Stomach (tissue), 9 donors: ENCODE results near the gene MIS18A. TPM values are rescaled to one million over a fixed set of nuclear protein-coding genes. Genes with fewer than 3 reads are reported as not detected.

Experiments
- DNase-seq, 2 donors: peaks; one replicate each; pipeline versions ENCODE4 v3.0.0 to v3.0.0-alpha.2; 2013 to 2019
- H3K27ac ChIP-seq, 5 donors: fragments of 200-600 bp in 4 of 5; sonication (generic) in 4 of 5; one replicate each; pipeline ENCODE4 v1.5.1; 2013 to 2019; ENCODE audit warnings: mild to moderate bottlenecking in 1 of 5, moderate library complexity in 1 of 5
- H3K27me3 ChIP-seq, 3 donors: fragments of 200-600 bp; sonication (generic); one replicate each; pipeline ENCODE4 v1.5.1; 2017 to 2019; ENCODE audit warnings: mixed run types in 1 of 3
- H3K36me3 ChIP-seq, 4 donors: fragments of 200-600 bp; sonication (generic); 1 replicate in 3 of 4; 2 replicates in 1 of 4; pipeline ENCODE4 v1.5.1; 2016 to 2019
- H3K4me1 ChIP-seq, 4 donors: fragments of 200-600 bp; sonication (generic); one replicate each; pipeline ENCODE4 v1.5.1; 2016 to 2019
- H3K4me3 ChIP-seq, 4 donors: fragments of 200-600 bp; sonication (generic) in 3 of 4; one replicate each; pipeline ENCODE4 v1.5.1; 2016 to 2019; ENCODE audit warnings: mild to moderate bottlenecking in 1 of 4
- H3K9me3 ChIP-seq, 4 donors: fragments of 200-600 bp; sonication (generic); one replicate each; pipeline ENCODE4 v1.5.1; 2016 to 2019
- CTCF ChIP-seq, 7 experiments: fragments of 450-650 bp in 4 of 7; fragments of 200-600 bp in 3 of 7; sonication (generic) in 3 of 7; IDR thresholded peaks; one replicate each; pipeline ENCODE4 v1.5.1; 2016 to 2019; ENCODE audit warnings: antibody characterized with exemption in 7 of 7, control low read depth in 2 of 7, mild to moderate bottlenecking in 1 of 7
- EP300 ChIP-seq: sonication (generic); formaldehyde crosslinking; IDR thresholded peaks from one replicate; pipeline ENCODE4 v1.6.1; 2017; ENCODE audit warnings: antibody characterized with exemption
- POLR2A ChIP-seq, 4 donors: fragments of 450-650 bp; IDR thresholded peaks; one replicate each; pipeline ENCODE4 v1.6.1; 2016; ENCODE audit warnings: antibody characterized with exemption in 4 of 4, control low read depth in 2 of 4, mild to moderate bottlenecking in 1 of 4, moderate library complexity in 1 of 4
- POLR2AphosphoS5 ChIP-seq, 3 donors: sonication (generic); formaldehyde crosslinking; IDR thresholded peaks; one replicate each; pipeline ENCODE4 v1.6.1; 2016; ENCODE audit warnings: antibody characterized with exemption in 3 of 3
- WGBS, 5 donors: extraction: QIAGEN DNeasy Blood & Tissue Kit in 3 of 5; methylation state at CpG; one replicate each; pipeline versions ENCODE4 v1.1.5 to v1.1.7; 2013 to 2018; 5-methylcytosine and 5-hydroxymethylcytosine counted together
- intact Hi-C: fragments of 100-400 bp; cut with DNase I; formaldehyde crosslinking; loops from one replicate; pipeline ENCODE4 v1.15.1; 2023; ENCODE audit warnings: low total_unique reads
- polyA plus RNA-seq, 3 donors: library from polyadenylated mRNA; stranded (reverse); fragments of 200-250 nt; gene quantifications; one replicate each; pipeline ENCODE4 v1.2.3, GENCODE V29; 2013
- total RNA-seq, 5 donors: library from RNA; depleted of rRNA; stranded (reverse); fragments of >200 nt; gene quantifications; one replicate each; pipeline versions ENCODE4 v1.1.0 to v1.2.3, GENCODE V29; 2014 to 2016
- donor health status: healthy with polysubstance abuse.
- donor health status: Bipolar disorder and iron deficiency.
- donor health status: healthy.

The MIS18A gene
- total and polyA plus RNA-seq, 8 donors: 1.4 to 10.7 (median 8.0) TPM; not detected in 2

GRCh38 chr21:32322103-32322502 lies 43.3 kb upstream of the MIS18A start:
- H3K36me3 ChIP-seq: peaks cover 63 to 100% (median 96%) of the 10 kb centered on the region in 4 donors
- no peaks in the 10 kb centered on the region for H3K27me3 ChIP-seq
- no peak for DNase-seq
- no peak overlapping the region for H3K27ac ChIP-seq
- no peaks in the 10 kb centered on the region for H3K9me3 ChIP-seq
- intact Hi-C loops: no loop called here
- no peak for TF ChIP-seq EP300
- TF ChIP-seq POLR2A (IDR thresholded peaks at IDR 0.05): no peak
- no peak for TF ChIP-seq POLR2AphosphoS5 (IDR thresholded peaks at IDR 0.05)
- no peak for TF ChIP-seq CTCF (IDR thresholded peaks at IDR 0.05)
- WGBS, 5 donors: 91 to 93% (median 92%) methylated on average over 11 to 12 of the region's 12 CpGs
- no peaks in the 10 kb centered on the region for H3K4me1 ChIP-seq
- H3K4me3 ChIP-seq: no peak overlapping the region

DNA sequence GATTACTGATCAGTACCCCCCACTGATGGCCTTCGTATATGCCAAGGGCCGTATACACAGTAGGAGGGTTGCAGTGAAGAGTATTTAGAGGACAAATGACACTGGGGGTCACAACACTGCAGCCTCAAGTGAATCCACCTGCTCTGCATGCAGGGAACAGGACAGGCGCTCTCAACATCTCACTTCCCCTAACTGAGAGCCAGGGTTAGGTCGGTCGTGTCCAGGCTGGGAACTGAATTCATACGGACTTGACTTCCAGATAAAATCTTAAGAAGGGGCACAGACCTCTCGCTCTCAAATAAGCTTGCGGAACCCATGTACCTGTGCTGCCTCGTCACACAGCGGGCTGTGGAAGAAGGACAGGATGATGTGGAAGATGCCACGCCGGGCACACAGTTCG lies 42.6 kb upstream of the MIS18A start:
- Histone ChIP-seq H3K27me3 (no peaks in the 10 kb centered on the region), H3K9me3 (no peaks in the 10 kb centered on the region), H3K27ac (no peak overlapping the region), H3K4me3 (no peak overlapping the region), H3K4me1 (no peaks in the 10 kb centered on the region), H3K36me3 (peaks cover 69 to 100% (median 100%) of the 10 kb centered on the region in 4 donors)
- no peak for DNase-seq
- TF ChIP-seq EP300: no peak
- no peak for TF ChIP-seq POLR2A (IDR thresholded peaks at IDR 0.05)
- no peak for TF ChIP-seq CTCF (IDR thresholded peaks at IDR 0.05)
- TF ChIP-seq POLR2AphosphoS5 (IDR thresholded peaks at IDR 0.05): no peak
- 86 to 97% (median 96%) methylated on average over 9 to 13 of the region's 13 CpGs for WGBS, 5 donors
- intact Hi-C loops: no loop called here

GRCh38 chr21:32320726-32321125 lies 41.9 kb upstream of the MIS18A start:
- no peak for TF ChIP-seq EP300
- no peak for TF ChIP-seq CTCF (IDR thresholded peaks at IDR 0.05)
- TF ChIP-seq POLR2AphosphoS5 (IDR thresholded peaks at IDR 0.05): no peak
- no peak for TF ChIP-seq POLR2A (IDR thresholded peaks at IDR 0.05)
- Histone ChIP-seq H3K36me3 (peaks cover 74 to 100% (median 100%) of the 10 kb centered on the region in 4 donors), H3K4me1 (no peaks in the 10 kb centered on the region), H3K27ac (no peak overlapping the region), H3K9me3 (no peaks in the 10 kb centered on the region), H3K27me3 (no peaks in the 10 kb centered on the region), H3K4me3 (no peak overlapping the region)
- DNase-seq: no peak
- WGBS, 5 donors: 88 to 92% (median 91%) methylated on average over 13 of the region's 13 CpGs
- intact Hi-C loops: no loop called here

GRCh38 chr21:32320059-32320458 lies 41.2 kb upstream of the MIS18A start:
- H3K4me1 ChIP-seq: no peaks in the 10 kb centered on the region
- no peak overlapping the region for H3K4me3 ChIP-seq
- intact Hi-C loops: no loop called here
- TF ChIP-seq EP300: no peak
- no peak for TF ChIP-seq POLR2AphosphoS5 (IDR thresholded peaks at IDR 0.05)
- TF ChIP-seq POLR2A (IDR thresholded peaks at IDR 0.05): no peak
- no peak for TF ChIP-seq CTCF (IDR thresholded peaks at IDR 0.05)
- H3K27ac ChIP-seq: no peak overlapping the region
- no peak for DNase-seq
- H3K9me3 ChIP-seq: no peaks in the 10 kb centered on the region
- no peaks in the 10 kb centered on the region for H3K27me3 ChIP-seq
- peaks cover 73 to 100% (median 100%) of the 10 kb centered on the region in 4 donors for H3K36me3 ChIP-seq
- WGBS, 5 donors: 88 to 94% (median 90%) methylated on average over 3 to 6 of the region's 6 CpGs
